B cell (primary cell): ENCODE results near the gene INPP4A. TPM values are rescaled to one million over a fixed set of nuclear protein-coding genes. Genes with fewer than 3 reads are reported as not detected.

Source experiments
- ATAC-seq: fragments of 200-7000 bp; cut with Tn5 transposase; one replicate; pipeline ENCODE4 v1.10.0; 2021; ENCODE audit warnings: low read depth, mild to moderate bottlenecking, moderate number of reproducible peaks, moderate library complexity
- CTCF ChIA-PET: fragments of 350-600 bp; sonication (Branson Sonifier 250); formaldehyde crosslinking; loops from one replicate; lab custom pipeline; 2021; ENCODE audit warnings: antibody characterized with exemption, inconsistent platforms; lab: Charles Lee
- POLR2A ChIA-PET: fragments of 350-600 bp; sonication (Branson Sonifier 250); formaldehyde crosslinking; loops from one replicate; lab custom pipeline; 2021; ENCODE audit warnings: antibody characterized with exemption; lab: Charles Lee
- DNase-seq: peaks from one replicate; pipeline ENCODE4 v3.0.0; 2013
- H2AFZ ChIP-seq: 2 replicates; pipeline ENCODE4 v1.6.1; 2012; ENCODE audit warnings: mild to moderate bottlenecking, low read depth, low read length; ENCODE audit not compliant: insufficient read depth, poor library complexity, severe bottlenecking
- H3K27ac ChIP-seq, 2 donors: 1 replicate in 1 of 2; 2 replicates in 1 of 2; pipeline ENCODE4 v1.5.1; 2012 to 2013; ENCODE audit warnings: low read length in 2 of 2, mild to moderate bottlenecking in 2 of 2, moderate library complexity in 1 of 2
- H3K27me3 ChIP-seq, 4 experiments: fragments of 200-600 bp in 1 of 4; sonication (generic) in 1 of 4; replicated peaks in 1 of 4; 1 replicate in 2 of 4; 2 replicates in 2 of 4; pipeline versions ENCODE4 v1.6.1 to v1.7.0; 2013 to 2016; ENCODE audit warnings: low read length in 3 of 4, mild to moderate bottlenecking in 2 of 4, mixed read lengths in 1 of 4, moderate library complexity in 1 of 4; ENCODE audit not compliant: insufficient read depth in 4 of 4, control insufficient read depth in 3 of 4; ENCODE audit errors: control extremely low read depth in 1 of 4
- H3K36me3 ChIP-seq, 2 experiments: replicated peaks in 1 of 2; 1 replicate in 1 of 2; 2 replicates in 1 of 2; pipeline versions ENCODE4 v1.6.1 to v1.7.1; 2013; ENCODE audit warnings: low read length in 1 of 2; ENCODE audit not compliant: insufficient read depth in 2 of 2, control insufficient read depth in 1 of 2; ENCODE audit errors: control extremely low read depth in 1 of 2, extremely low read depth in 1 of 2
- H3K4me1 ChIP-seq, 2 donors: fragments of 200-600 bp in 1 of 2; sonication (generic) in 1 of 2; 1 replicate in 1 of 2; 2 replicates in 1 of 2; pipeline versions ENCODE4 v1.5.1 to v1.6.1; 2013 to 2017; ENCODE audit warnings: low read length in 2 of 2; ENCODE audit not compliant: control insufficient read depth in 2 of 2, insufficient read depth in 2 of 2
- H3K4me2 ChIP-seq: replicated peaks from 2 replicates; pipeline ENCODE3; 2012; ENCODE audit warnings: mild to moderate bottlenecking, low read depth, low read length; ENCODE audit not compliant: poor library complexity, severe bottlenecking
- H3K4me3 ChIP-seq, 5 experiments: fragments of 200-600 bp in 1 of 5; sonication (generic) in 1 of 5; 1 replicate in 3 of 5; 2 replicates in 2 of 5; pipeline versions ENCODE4 v1.5.1 to v1.7.0; 2011 to 2016; ENCODE audit warnings: low read length in 4 of 5, mild to moderate bottlenecking in 4 of 5, low read depth in 2 of 5, control low read depth in 1 of 5, moderate library complexity in 1 of 5; ENCODE audit not compliant: insufficient read depth in 1 of 5; ENCODE audit errors: control extremely low read depth in 1 of 5, extremely low read depth in 1 of 5
- H3K79me2 ChIP-seq: fragments of 200-600 bp; sonication (generic); one replicate; pipeline ENCODE4 v1.6.0; 2016; ENCODE audit warnings: low read length; ENCODE audit not compliant: control insufficient read depth, insufficient read depth
- H3K9ac ChIP-seq: fragments of 200-600 bp; sonication (generic); 2 replicates; pipeline ENCODE4 v1.6.1; 2017; ENCODE audit warnings: mild to moderate bottlenecking, low read length, moderate library complexity
- H3K9me3 ChIP-seq, 3 donors: one replicate each; pipeline versions ENCODE4 v1.6.1 to v1.7.1; 2013; ENCODE audit warnings: low read length in 2 of 3; ENCODE audit not compliant: control insufficient read depth in 2 of 3, insufficient read depth in 1 of 3; ENCODE audit errors: control extremely low read depth in 1 of 3
- H4K20me1 ChIP-seq: 2 replicates; pipeline ENCODE4 v1.6.0; 2012; ENCODE audit warnings: mild to moderate bottlenecking, low read length; ENCODE audit not compliant: insufficient read depth, control insufficient read depth, poor library complexity, severe bottlenecking
- H3K27ac Mint-ChIP-seq: one replicate; pipeline ENCODE4 v1.8.0; 2021; ENCODE audit warnings: mixed read lengths
- H3K27me3 Mint-ChIP-seq: one replicate; pipeline ENCODE4 v1.8.0; 2021; ENCODE audit warnings: mixed read lengths
- H3K4me1 Mint-ChIP-seq: one replicate; pipeline ENCODE4 v1.8.0; 2021; ENCODE audit warnings: mixed read lengths
- H3K4me3 Mint-ChIP-seq: one replicate; pipeline ENCODE4 v1.8.0; 2021; ENCODE audit warnings: mixed read lengths
- H3K9me3 Mint-ChIP-seq: one replicate; pipeline ENCODE4 v1.8.0; 2022; ENCODE audit warnings: mixed read lengths; ENCODE audit not compliant: insufficient read depth
- CTCF ChIP-seq: fragments of 200-600 bp; IDR thresholded peaks from one replicate; pipeline ENCODE4 v1.8.0; 2022; ENCODE audit warnings: antibody characterized with exemption, mild to moderate bottlenecking
- EZH2 ChIP-seq: IDR thresholded peaks from 2 replicates; pipeline ENCODE4 v1.6.1; 2012; ENCODE audit warnings: borderline replicate concordance, low read depth, mild to moderate bottlenecking, moderate library complexity, low read length; ENCODE audit not compliant: insufficient read depth, poor library complexity, severe bottlenecking
- WGBS: methylation state at CpG from one replicate; pipeline ENCODE4 v1.1.5; 2013; ENCODE audit warnings: missing lambda C conversion rate; ENCODE audit not compliant: insufficient coverage; 5-methylcytosine and 5-hydroxymethylcytosine counted together
- intact Hi-C: fragments of 100-400 bp; cut with micrococcal nuclease; formaldehyde crosslinking; loops from one replicate; pipeline ENCODE4 v1.10.0; 2022
- polyA plus RNA-seq: library from polyadenylated mRNA; depleted of rRNA; stranded (reverse); fragments of >200 nt; gene quantifications from 2 replicates; pipeline ENCODE4 v1.2.3, GENCODE V29; 2012
- total RNA-seq, 2 donors: library from RNA; stranded (reverse); fragments of 120-200 nt in 1 of 2; gene quantifications; 1 replicate in 1 of 2; 2 replicates in 1 of 2; pipeline versions ENCODE4 v1.2.3 to v1.2.4, GENCODE V29; 2013 to 2022

Gene INPP4A
- total and polyA plus RNA-seq, 2 donors (not counting 1 experiment from before 2014, with no cell fraction given): 10.7 to 22.5 TPM

GRCh38 chr2:98588880-98589431, 144.3 kb downstream of the INPP4A start:
- ATAC-seq (no peak), DNase-seq (no peak)
- no peak overlapping the region for H2AFZ ChIP-seq
- TF ChIP-seq EZH2 (no peak), CTCF (no peak)
- no peaks in the 10 kb centered on the region for H3K79me2 ChIP-seq
- H3K4me3 Mint-ChIP-seq: no peak overlapping the region
- no peaks in the 10 kb centered on the region for H4K20me1 ChIP-seq
- no peaks in the 10 kb centered on the region for H3K27me3 Mint-ChIP-seq
- H3K9ac ChIP-seq: no peak overlapping the region
- peaks cover 1% of the 10 kb centered on the region for H3K9me3 Mint-ChIP-seq
- ChIA-PET POLR2A (no interaction called here), CTCF (no interaction called here)
- no peak overlapping the region for H3K27ac Mint-ChIP-seq
- no peak overlapping the region for H3K4me2 ChIP-seq
- H3K36me3 ChIP-seq: peaks cover 0 to 5% of the 10 kb centered on the region in 2 experiments
- intact Hi-C loops: no loop called here
- H3K9me3 ChIP-seq: peaks cover 0 to 3% (median 0%) of the 10 kb centered on the region in 3 donors
- WGBS: 82% methylated on average over 4 of the region's 4 CpGs
- H3K4me3 ChIP-seq: no peak overlapping the region
- H3K4me1 Mint-ChIP-seq: no peaks in the 10 kb centered on the region
- no peaks in the 10 kb centered on the region for H3K27me3 ChIP-seq
- H3K27ac ChIP-seq: no peak overlapping the region
- no peaks in the 10 kb centered on the region for H3K4me1 ChIP-seq

GRCh38 chr2:98589489-98589888, 144.8 kb downstream of the INPP4A start:
- H4K20me1 ChIP-seq: no peaks in the 10 kb centered on the region
- ChIA-PET CTCF (no interaction called here), POLR2A (no interaction called here)
- no peak overlapping the region for H3K9ac ChIP-seq
- no peak overlapping the region for H2AFZ ChIP-seq
- no peaks in the 10 kb centered on the region for H3K27me3 ChIP-seq
- H3K79me2 ChIP-seq: no peaks in the 10 kb centered on the region
- Mint-ChIP-seq H3K27ac (no peak overlapping the region), H3K4me1 (no peaks in the 10 kb centered on the region), H3K4me3 (no peak overlapping the region), H3K27me3 (no peaks in the 10 kb centered on the region), H3K9me3 (peaks cover 2% of the 10 kb centered on the region)
- DNase-seq (no peak), ATAC-seq (no peak)
- TF ChIP-seq EZH2 (no peak), CTCF (no peak)
- H3K4me1 ChIP-seq: no peaks in the 10 kb centered on the region
- no peak overlapping the region for H3K4me2 ChIP-seq
- H3K36me3 ChIP-seq: peaks cover 0 to 5% of the 10 kb centered on the region in 2 experiments
- intact Hi-C loops: no loop called here
- WGBS: 100% methylated on average over 1 of the region's 4 CpGs
- no peak overlapping the region for H3K4me3 ChIP-seq
- H3K9me3 ChIP-seq: peaks cover 0 to 6% (median 0%) of the 10 kb centered on the region in 3 donors
- H3K27ac ChIP-seq: no peak overlapping the region
